ENCODE measurements around the gene TM2D3. TPM values are rescaled to one million over a fixed set of nuclear protein-coding genes. Genes with fewer than 3 reads are reported as not detected.

The TM2D3 gene
- total RNA-seq, 2 experiments from 2014 or later, result 42.7 to 45.8 TPM

DNA sequence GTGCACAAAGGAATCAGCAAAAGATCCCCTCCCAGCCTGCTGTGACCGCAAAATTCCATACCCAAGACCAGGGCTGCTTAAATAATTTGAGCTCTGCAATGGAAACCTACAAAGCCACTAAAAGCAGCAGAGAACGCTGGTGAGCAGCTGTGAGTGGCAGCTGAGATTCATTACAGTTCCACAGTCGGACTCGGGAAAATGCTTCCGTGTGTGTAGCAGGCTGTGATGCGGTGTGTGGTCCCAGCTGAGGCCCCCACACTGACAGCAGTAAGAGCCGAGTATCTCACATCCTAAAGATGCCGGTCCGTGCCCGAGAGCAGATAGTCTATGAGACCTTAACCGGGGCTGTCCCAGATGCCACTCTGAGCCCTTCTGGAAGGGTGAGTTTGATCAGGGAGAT is 37.4 kb downstream of the TM2D3 start:
- ATAC-seq (ENCODE audit: low read depth) (no peak), DNase-seq (no peak)
- no peak overlapping the region for H3K4me3 Mint-ChIP-seq
- no peak overlapping the region for H3K27ac Mint-ChIP-seq
- no peaks in the 10 kb centered on the region for H3K27me3 Mint-ChIP-seq
- POLR2A ChIA-PET, result no interaction called here
- no peaks in the 10 kb centered on the region for H3K9me3 Mint-ChIP-seq
- H3K36me3 Mint-ChIP-seq, result no peaks in the 10 kb centered on the region
- H3K4me1 Mint-ChIP-seq, result no peaks in the 10 kb centered on the region

DNA sequence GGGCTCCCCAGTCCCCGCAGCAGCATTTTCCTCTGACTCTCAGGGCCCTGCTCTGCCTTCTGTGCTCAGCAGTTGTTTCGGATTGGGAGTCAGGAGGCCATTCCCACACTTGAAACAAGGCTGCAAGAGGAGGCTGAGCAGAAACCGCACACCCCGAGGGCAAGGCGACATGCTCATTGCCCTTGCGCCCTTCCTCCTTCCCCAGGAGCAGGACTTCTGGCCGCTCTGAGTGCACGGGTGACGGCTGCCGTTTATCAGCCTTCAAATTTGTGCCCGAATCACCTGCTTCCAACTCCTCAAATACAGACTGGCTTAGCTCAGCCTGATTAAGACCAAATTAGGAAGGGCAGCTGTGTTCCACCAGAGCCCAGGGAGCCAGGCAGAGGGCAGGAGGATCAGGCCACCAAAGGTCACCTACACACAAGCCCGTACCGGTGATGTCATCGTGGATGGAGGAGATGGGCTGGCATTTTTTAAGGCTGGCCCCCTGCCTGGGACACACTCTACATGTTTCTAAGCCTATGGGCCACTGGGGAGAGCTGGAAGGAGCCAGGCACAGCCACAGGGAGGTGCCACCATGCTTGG is 38.1 kb downstream of the TM2D3 start:
- Mint-ChIP-seq H3K9me3 (no peaks in the 10 kb centered on the region), H3K36me3 (no peaks in the 10 kb centered on the region), H3K27me3 (no peaks in the 10 kb centered on the region), H3K4me3 (no peak overlapping the region), H3K4me1 (no peaks in the 10 kb centered on the region), H3K27ac (no peak overlapping the region)
- POLR2A ChIA-PET, result no interaction called here
- ATAC-seq (ENCODE audit: low read depth) (no peak), DNase-seq (no peak)

DNA sequence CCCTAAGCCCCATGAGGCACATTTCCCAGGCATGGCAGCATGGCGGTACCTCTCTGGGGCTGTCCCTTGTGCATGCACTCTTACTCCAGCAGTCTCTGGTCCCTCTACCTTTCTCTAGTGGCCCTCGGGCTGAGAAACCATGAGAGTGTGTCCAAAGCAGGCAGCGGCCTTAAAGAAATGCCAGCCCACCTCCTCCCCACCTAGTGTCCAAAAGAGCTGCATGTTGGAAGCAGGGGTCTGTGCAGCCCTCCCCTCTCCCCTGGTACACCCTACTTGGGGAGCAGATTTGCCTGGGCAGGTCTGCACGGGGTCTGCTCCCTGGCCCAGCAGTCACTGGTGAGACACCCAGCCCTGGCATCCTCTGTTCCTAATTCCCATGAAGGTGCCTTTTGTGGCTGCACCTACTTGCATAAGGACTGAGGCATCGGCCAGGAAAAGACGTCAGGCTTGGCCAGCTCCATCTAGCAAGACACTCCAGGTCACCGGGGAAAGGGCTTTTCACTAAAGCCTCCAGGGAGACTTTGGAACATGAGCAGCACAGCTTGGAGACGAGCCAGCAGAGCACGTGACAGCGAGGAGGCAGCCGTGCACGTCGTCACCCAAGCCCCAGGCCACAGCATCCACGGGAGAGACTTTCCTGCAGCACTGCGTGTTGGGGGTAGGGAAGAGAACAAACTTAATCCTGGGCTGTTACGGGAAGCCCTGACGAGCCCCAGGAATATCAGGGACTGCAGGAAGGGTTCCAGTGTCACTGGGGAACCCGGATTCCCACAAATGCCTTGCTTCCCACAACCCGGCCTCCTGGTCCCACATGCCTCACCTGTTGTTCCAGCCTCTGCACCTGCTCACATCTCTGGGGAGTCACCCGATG is 38.8 kb downstream of the TM2D3 start:
- DNase-seq, result no peak
- H3K4me1 Mint-ChIP-seq, result no peaks in the 10 kb centered on the region
- POLR2A ChIA-PET, result no interaction called here
- H3K27ac Mint-ChIP-seq, result no peak overlapping the region
- no peaks in the 10 kb centered on the region for H3K27me3 Mint-ChIP-seq
- no peaks in the 10 kb centered on the region for H3K36me3 Mint-ChIP-seq
- no peak for ATAC-seq (ENCODE audit: low read depth)
- no peak overlapping the region for H3K4me3 Mint-ChIP-seq
- no peaks in the 10 kb centered on the region for H3K9me3 Mint-ChIP-seq

DNA sequence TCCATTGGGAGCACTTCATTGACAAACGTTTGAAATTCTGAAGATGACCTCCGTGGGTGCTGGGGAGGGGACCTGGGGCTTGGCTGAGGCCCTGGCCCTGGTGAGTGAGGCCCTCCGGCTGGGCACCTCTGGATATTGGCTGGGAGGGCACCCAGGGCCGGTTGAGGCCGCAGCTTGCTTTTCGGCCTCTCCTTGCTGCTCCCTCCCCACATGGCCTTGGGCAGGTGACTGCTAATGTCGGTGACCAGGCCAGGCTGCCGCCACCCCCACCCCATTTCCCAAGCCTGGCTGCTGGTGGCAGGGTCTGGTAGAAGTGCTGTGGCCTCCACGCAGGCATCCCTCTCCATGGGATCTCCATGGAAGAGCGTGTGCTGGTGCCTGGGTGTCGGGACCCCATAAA is 39.5 kb downstream of the TM2D3 start:
- POLR2A ChIA-PET, result no interaction called here
- Mint-ChIP-seq H3K27ac (no peak overlapping the region), H3K4me3 (no peak overlapping the region), H3K4me1 (no peaks in the 10 kb centered on the region), H3K36me3 (no peaks in the 10 kb centered on the region), H3K27me3 (no peaks in the 10 kb centered on the region), H3K9me3 (no peaks in the 10 kb centered on the region)
- ATAC-seq (ENCODE audit: low read depth) (no peak), DNase-seq (no peak)

DNA sequence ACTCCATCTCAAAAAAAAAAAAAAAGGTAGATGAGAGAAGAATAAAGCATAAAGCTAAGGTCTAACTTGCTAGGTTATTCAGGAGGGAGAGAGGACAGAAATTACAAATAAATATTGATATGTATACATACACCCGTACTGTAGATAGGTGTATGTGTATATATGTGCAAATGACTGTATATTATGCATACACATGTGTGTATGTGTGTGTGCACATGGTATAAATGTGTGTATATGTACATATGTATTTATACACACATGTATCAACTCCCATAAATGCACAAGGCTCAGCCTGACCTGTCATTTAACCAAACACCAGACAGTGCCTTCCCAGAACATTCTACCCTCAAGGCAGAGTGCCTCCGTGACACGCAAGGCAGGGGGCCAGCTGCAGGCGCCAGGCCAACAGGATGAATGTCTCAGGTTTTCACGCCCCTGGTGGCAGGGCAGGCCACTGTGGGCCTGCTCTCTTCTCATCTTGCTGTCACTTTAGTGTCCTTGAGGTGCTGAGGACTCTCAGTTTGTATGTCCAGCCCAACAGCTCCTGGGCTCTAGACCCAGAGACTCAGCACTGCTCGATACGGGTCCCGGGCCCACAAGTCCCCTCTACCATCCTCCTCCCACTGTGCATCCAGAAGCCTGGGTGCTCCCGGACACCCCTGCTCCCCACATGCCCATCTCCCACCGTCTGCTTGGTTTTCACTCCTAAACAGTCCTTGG is 40.4 kb downstream of the TM2D3 start:
- no peak for DNase-seq
- Mint-ChIP-seq H3K27ac (no peak overlapping the region), H3K27me3 (no peaks in the 10 kb centered on the region), H3K4me1 (no peaks in the 10 kb centered on the region), H3K36me3 (no peaks in the 10 kb centered on the region), H3K9me3 (no peaks in the 10 kb centered on the region), H3K4me3 (no peak overlapping the region)
- ATAC-seq (ENCODE audit: low read depth), result no peak
- POLR2A ChIA-PET, result no interaction called here

DNA sequence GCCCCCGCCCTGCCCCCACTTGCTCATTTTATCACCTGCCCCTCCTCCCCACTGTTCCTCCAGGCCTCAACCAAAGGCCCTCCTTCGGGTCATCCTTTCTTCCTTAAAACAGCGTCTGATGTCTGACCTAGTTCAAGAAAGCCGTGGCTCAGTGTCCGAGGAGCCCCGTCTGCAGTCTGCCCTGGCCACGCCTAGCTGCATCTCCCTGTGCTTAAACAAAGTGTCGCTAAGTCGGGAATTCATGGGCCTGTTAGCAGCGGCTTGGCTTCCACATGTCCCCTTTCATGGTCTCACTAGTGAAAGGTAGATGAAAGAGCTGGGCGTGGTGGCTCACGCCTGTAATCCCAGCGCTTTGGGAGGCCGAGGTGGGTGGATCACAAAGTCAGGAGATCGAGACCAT is 41.2 kb downstream of the TM2D3 start:
- ATAC-seq (ENCODE audit: low read depth), result no peak
- no peaks in the 10 kb centered on the region for H3K4me1 Mint-ChIP-seq
- no peak overlapping the region for H3K4me3 Mint-ChIP-seq
- H3K9me3 Mint-ChIP-seq, result no peaks in the 10 kb centered on the region
- DNase-seq, result no peak
- no peak overlapping the region for H3K27ac Mint-ChIP-seq
- no peaks in the 10 kb centered on the region for H3K27me3 Mint-ChIP-seq
- POLR2A ChIA-PET, result no interaction called here
- no peaks in the 10 kb centered on the region for H3K36me3 Mint-ChIP-seq

DNA sequence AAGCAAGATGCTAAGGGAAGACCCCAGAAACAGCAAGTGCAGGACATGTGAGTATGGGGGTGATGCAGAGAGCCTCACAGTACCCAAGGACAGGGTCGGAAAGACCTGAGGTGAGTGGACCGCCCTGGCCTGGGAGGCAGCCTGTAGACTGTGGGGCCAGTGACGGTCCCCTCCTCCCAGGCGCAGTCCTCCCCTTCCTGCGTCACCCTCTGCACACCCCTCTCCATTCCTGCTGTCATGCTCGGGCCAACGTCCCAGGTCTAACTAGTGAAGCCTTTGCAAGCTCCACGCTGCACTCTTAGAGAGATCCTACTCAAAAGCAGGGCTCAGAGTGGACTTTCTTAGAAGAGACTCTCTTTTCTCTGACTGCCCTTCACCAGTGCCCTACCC is 41.6 kb downstream of the TM2D3 start:
- Mint-ChIP-seq H3K27me3 (no peaks in the 10 kb centered on the region), H3K4me3 (no peak overlapping the region), H3K4me1 (no peaks in the 10 kb centered on the region), H3K9me3 (no peaks in the 10 kb centered on the region), H3K27ac (no peak overlapping the region), H3K36me3 (no peaks in the 10 kb centered on the region)
- ATAC-seq (ENCODE audit: low read depth) (no peak), DNase-seq (no peak)
- POLR2A ChIA-PET, result no interaction called here

DNA sequence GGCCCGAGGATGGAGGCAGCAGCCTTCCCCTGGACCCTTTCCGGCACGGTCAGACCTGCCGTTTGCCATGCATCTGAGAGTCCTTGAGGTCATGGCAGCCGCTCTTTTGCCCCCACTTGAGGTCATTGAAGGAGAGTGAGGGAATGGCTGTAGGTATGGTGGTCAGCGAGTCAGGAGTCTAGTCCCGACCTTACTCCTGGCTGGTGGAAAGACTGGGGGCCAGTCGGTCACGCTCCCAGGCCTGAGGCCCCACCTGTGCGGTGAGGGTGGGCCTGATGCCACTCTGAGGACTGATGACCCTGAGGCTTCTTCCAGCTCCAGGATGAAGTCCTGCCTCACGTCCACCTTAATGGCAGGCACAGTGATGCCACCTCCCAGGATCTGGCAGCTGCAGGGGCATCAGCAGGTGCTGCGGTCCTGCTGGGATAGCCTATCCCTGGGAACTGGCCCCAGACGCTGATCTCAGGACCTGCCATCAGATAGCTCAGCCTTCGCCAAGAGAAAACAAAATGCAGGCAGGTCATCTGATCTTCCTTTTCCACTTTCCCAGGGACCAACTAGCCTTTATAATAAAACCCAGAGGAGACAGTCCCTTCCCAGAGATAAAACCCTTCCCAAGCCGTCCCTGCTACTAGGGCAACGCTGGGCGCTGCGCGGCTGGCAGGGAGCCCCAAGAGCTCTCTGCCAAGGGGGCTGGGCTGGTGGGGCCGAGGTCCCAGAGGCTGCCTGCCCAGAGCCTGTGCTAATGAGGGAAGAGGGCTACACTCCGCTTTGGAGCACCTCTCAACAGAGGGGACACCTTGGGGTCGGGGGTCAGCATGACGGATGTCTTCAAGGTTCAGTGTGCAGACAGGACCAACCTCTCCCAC is 42.2 kb downstream of the TM2D3 start:
- no peak overlapping the region for H3K4me3 Mint-ChIP-seq
- no peaks in the 10 kb centered on the region for H3K36me3 Mint-ChIP-seq
- H3K4me1 Mint-ChIP-seq, result no peaks in the 10 kb centered on the region
- DNase-seq (no peak), ATAC-seq (ENCODE audit: low read depth) (no peak)
- POLR2A ChIA-PET, result no interaction called here
- H3K27ac Mint-ChIP-seq, result no peak overlapping the region
- H3K27me3 Mint-ChIP-seq, result no peaks in the 10 kb centered on the region
- H3K9me3 Mint-ChIP-seq, result no peaks in the 10 kb centered on the region

DNA sequence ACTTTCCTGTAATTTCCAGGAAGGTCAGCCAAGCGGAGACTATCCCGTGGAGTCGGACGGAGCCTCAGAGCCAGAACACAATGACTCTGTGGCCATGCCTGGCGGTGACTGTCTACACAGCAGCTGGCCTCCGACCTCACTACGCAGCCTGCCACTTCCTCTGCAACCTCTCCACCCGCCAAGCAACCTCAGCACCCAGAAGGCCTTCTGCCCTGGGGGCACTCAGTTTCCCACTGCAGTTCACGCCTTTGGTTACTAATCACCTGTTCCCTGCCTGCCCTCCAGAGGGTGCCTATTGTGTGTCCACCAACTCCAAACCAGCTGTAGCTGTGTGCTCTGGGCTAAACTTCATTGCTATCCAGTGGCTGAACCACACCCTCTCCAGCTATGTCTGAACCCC is 44.0 kb downstream of the TM2D3 start:
- ATAC-seq (ENCODE audit: low read depth), result no peak
- no peak for DNase-seq
- peaks cover 5% of the 10 kb centered on the region for H3K27me3 Mint-ChIP-seq
- H3K9me3 Mint-ChIP-seq, result no peaks in the 10 kb centered on the region
- no peaks in the 10 kb centered on the region for H3K4me1 Mint-ChIP-seq
- no peak overlapping the region for H3K27ac Mint-ChIP-seq
- POLR2A ChIA-PET, result no interaction called here
- no peak overlapping the region for H3K4me3 Mint-ChIP-seq
- H3K36me3 Mint-ChIP-seq, result no peaks in the 10 kb centered on the region

DNA sequence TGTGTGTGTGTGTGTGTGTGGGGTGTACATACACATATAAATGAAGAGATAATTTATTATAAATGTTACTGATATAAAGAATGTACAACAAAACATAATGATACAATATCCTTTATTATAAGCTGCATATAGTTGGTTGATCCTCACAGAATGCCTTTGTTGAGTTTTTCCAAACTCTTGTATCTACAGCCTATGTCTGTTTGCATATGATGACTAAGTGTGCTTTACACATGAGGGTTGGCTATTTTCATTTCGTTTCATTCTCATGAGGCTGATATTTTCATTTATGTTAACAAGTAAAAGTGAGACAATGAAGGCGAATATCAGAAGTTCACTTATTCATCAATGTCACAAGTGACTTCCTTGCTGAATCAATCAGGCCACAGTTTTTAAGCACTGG is 45.1 kb downstream of the TM2D3 start:
- ATAC-seq (ENCODE audit: low read depth) (no peak), DNase-seq (no peak)
- peaks cover 5% of the 10 kb centered on the region for H3K27me3 Mint-ChIP-seq
- no peaks in the 10 kb centered on the region for H3K9me3 Mint-ChIP-seq
- no peak overlapping the region for H3K4me3 Mint-ChIP-seq
- POLR2A ChIA-PET, result no interaction called here
- no peaks in the 10 kb centered on the region for H3K36me3 Mint-ChIP-seq
- no peak overlapping the region for H3K27ac Mint-ChIP-seq
- no peaks in the 10 kb centered on the region for H3K4me1 Mint-ChIP-seq

DNA sequence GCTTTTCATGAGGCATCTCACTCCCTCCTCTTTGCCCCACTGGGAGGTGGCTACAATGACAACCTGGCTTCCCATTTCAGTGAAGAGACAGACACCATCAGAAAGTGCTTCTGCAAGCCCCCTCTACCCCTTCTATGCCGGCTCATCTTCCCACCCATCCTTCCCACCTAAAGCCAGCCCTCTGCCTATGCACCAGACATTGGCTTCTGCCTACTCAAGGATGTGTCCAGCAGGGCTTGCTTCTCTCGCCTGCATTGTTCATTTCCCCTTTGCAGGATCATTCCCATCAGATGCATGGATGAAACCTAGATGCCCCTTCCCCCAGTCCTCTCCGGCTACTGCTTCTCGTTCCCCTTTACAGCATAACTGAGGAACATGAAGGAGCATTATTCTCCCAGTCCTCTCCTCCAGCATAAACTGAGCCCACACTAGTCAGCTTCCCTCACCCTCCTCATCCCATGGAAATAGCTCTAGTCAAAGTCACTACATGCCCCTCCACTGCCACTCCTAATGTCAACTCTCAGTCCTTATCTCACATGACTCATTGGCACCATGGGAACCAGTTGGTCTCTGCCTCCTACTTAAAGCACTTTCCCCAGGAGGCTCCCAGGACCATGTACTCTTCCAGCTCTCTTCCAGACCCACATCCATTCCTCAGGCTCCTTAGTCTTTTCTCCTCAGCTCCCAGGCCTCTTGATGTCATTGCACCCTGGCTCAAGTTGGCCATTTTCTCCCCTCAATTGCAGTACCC is 47.9 kb downstream of the TM2D3 start:
- H3K4me3 Mint-ChIP-seq, result no peak overlapping the region

DNA sequence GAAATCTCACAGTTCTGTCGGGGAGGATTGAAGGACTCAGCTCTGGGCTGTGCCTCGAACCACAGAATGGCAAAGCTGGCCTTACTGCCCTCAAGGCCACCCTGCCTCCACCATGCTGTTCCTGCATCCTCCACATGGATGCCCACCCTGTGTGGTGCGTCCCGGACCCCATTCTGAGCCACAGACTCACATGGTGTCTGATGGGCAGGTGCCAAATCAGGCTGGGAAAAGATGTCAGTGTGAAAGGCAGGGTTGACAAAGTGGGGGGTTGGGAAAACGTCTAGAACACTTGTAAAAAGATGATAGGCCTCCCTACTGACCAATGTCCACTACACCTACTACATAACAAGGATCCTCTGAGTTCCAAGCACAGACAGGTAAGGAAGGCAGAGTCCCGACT is 49.4 kb downstream of the TM2D3 start:
- DNase-seq, result no peak
- no peak overlapping the region for H3K27ac Mint-ChIP-seq

More for the DNA sequence above, 47.9 kb downstream of the TM2D3 start:
- H3K9me3 Mint-ChIP-seq, result no peaks in the 10 kb centered on the region
- no peak overlapping the region for H3K27ac Mint-ChIP-seq
- ATAC-seq (ENCODE audit: low read depth) (no peak), DNase-seq (no peak)
- peaks cover 14% of the 10 kb centered on the region for H3K27me3 Mint-ChIP-seq
- POLR2A ChIA-PET, result no interaction called here
- no peaks in the 10 kb centered on the region for H3K4me1 Mint-ChIP-seq
- H3K36me3 Mint-ChIP-seq, result no peaks in the 10 kb centered on the region

DNA sequence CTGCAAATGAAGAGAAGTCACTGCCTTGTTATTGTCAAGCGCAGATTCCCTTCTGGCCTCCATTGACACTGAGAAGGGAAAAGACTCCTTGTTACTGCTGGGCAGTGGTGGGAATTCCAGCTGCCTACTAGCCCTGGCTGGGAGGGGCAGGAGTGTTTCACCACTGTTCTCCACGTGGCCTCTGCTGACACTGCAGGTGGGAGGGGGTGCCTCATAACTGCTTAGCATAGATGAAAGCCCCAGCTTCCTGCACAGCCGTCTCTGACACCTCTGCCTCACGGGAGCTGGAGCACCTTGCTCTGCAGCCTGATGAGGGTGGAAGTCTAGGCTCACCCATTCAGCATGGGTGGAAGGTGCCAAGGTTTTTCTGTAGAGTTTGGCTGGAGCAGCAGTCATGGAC is 52.1 kb downstream of the TM2D3 start:
- no peaks in the 10 kb centered on the region for H3K4me1 Mint-ChIP-seq
- peaks cover 41% of the 10 kb centered on the region for H3K27me3 Mint-ChIP-seq
- no peak overlapping the region for H3K27ac Mint-ChIP-seq
- POLR2A ChIA-PET, result no interaction called here
- H3K9me3 Mint-ChIP-seq, result peaks cover 11% of the 10 kb centered on the region
- ATAC-seq (ENCODE audit: low read depth), result no peak
- DNase-seq, result no peak
- H3K36me3 Mint-ChIP-seq, result no peaks in the 10 kb centered on the region
- H3K4me3 Mint-ChIP-seq, result no peak overlapping the region

More for the DNA sequence above, 49.4 kb downstream of the TM2D3 start:
- H3K27me3 Mint-ChIP-seq, result peaks cover 17% of the 10 kb centered on the region
- H3K4me1 Mint-ChIP-seq, result no peaks in the 10 kb centered on the region
- no peaks in the 10 kb centered on the region for H3K36me3 Mint-ChIP-seq
- no peak overlapping the region for H3K4me3 Mint-ChIP-seq
- no peak for ATAC-seq (ENCODE audit: low read depth)
- POLR2A ChIA-PET, result no interaction called here
- no peaks in the 10 kb centered on the region for H3K9me3 Mint-ChIP-seq

All from activated naive CD8-positive, alpha-beta T cell treated with anti-CD3 and anti-CD28 coated beads, Interleukin-2, amount 10 ng/mL, durations not matched to agents 7 days and 5 days (primary cell).